Measurements from ENCODE around the gene PRR18.

The PRR18 gene

DNA sequence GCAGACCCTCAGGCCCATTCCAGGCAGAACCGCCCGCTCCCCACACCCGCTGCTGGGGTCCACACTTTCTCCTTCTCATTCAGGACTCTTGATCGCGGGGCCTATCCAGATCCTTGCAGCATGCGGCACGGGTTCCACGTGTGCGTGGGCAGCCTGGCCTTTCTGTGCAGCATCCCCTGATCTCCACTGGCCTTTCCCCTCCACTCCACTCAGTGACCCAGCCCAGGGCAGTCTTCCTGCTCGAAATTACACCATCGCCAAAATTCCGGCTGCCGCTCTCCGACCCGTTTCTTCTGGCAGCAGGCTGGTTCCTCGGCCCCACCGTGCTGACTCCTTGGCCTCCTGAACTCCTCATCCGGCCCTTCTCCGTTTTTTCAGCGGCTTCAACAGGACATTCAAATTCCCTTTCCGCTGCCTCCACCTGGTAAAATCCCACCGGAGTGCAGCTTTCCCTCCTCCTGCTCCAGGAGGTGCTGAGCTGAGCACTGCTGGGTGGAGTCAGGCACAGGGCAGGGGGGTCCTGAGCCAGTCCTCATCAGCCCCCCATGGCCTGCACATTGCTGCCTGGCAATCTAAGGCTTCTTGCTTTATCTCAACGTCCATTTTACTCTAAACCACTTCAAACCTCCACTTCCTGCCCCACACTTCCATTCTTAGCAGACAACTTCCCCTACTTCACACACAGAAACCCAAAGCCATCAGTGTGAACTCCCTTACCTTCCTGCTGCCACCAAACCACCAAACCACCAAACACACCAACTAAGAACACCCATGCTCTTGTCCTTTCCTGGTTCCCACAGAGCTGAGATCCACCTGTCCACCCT lies 25.2 kb upstream of the PRR18 start:
- DNase-seq, result no peak

DNA sequence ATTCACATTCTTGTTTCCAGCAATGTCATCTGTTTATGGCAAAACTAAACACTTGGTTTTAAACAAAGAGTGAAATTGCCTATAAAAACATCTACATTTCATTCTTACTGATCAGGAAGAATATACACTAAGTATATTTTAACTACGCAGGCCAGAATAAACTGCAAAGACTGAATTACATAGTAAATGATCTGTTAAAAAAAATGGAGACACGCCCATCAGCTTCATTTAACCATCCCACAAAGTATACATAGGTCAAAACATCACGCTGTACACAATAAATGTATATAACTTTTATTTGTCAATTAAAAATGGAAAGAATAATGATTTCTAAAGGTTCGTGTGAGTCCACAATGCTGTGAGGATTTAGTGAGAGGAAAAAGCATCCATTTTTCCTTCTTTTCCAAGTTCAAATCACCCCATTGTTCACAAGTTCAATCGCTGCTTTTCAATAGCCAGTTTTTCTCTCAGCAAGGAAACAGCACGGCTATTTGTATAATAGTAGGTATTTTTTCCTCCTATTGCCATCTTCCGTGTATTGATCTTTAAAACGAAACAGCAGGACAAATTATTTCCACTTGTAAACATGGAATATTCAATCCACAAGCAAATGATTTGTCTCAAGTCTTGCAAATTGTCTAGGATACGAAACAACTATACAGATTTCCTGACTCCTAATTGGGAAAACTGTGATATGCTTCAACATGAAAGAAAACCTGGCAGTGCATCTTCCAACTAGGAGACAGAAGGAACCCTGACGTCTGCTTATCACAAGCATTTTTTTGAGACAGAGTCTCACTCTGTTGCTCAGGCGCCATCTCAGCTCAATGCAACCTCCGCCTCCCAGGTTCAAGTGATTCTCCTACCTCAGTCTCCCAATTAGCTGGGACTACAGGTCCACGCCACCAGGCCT lies 23.6 kb upstream of the PRR18 start:
- DNase-seq, result no peak

DNA sequence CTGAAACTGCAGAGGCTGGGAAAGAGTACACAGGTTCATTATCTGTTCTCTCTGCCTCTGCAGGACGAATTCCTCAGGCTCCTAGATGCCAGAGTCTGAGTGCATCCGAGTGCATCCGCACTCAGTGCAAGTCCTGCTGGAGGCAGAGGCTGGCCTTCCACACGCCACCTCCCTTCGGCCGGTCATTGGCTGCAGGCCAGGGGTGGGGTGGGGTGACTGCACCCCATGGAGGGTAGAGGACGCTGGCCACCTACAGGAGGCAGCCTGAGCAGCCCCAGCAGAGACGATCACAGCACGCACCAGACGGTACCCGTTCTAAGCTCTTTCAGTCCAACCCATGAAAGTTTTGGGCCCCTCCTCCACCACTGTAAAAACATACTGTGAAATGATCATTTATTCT lies 22.4 kb upstream of the PRR18 start:
- DNase-seq, result no peak

DNA sequence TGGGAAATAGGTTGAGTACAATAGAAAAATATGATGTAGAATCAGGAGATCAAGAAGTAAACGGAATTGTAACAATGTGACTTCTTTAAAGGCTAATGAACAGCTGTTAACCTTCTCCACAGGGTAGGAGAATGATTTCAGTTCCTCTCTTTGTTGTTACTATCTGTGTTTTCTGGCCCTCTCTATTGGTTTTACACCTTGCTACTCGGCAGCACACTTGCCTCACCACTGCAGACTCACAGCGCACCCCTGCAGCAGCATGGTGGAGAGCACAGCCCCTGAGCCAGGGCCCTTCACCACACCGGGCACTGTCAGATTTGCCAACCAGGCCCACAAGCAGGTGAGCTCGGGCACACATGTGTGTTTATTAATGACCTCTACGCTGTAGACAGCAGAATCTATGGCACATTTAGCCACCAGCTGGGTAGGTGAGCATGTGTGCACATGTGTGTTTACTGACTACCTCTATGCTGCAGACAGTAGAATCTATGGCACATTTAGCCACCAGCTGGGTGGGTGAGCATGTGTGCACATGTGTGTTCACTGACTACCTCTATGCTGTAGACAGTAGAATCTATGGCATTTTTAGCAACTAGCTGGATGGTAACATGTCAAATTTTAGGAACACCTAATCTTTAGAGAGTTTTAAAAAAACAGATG lies 17.3 kb upstream of the PRR18 start:
- no peak for DNase-seq

DNA sequence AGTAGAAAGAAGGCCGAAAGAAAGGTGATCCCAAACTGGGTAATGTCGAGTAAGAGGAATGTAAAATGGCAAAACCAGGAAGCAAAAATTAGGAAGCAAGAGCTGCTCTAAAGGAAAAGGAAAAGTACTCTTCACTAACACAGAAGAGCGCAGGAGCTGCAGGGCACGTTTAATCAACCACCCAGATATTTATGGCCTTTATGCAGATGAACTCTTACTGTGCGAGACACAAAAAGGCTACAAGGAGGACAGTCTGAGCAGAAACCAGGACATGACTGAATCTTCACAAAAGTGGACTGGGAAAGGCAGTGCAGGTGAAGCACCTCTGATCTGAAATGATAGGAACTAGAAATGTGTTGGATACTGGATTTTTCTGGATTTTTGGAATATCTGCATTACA lies 15.2 kb upstream of the PRR18 start:
- no peak for DNase-seq

DNA sequence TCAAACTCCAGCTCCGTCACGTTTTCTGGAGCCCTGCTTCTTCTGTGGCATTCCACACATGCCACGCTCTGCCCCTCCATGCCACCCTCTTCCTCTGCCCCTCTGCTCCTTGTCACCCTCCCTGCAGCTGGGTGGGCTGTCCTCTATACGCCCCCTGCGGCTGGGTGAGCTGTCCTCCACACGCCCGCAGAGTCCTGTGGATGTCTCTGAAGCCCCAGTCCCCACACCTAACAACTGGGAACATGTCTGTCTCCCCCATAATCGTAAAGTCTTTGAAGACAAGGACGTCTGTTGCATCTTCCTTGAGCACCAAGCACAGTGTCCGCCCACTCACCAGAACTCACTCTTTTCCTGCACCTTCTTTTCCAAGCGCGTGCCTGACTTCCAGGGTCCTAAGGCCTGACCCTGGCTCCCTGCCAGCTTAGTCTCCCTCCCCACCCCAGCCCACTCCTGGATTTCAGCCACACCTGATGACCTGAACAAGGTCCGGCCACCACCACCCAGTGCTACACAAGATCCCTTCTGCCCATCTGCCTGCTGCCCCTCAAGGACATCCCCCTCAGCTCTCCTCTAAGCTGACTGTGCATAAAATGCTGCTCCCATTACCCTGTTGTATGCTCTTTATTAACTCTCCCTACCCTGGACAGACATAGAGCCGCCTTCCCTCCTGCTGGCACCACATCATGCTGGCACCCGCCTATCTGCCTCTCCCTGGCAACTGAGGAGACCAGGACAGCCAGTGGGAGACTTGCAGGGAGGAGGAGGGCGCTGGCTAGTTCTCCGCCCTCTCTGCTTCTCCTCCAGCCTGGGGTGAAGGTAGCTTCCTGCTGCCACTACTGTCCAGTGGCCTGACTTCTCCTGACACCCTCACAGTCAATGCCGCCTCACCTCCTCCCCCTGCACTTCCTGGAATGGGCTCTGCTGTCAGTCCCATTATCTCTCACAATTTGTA lies 10.7 kb upstream of the PRR18 start:
- no peak for DNase-seq

DNA sequence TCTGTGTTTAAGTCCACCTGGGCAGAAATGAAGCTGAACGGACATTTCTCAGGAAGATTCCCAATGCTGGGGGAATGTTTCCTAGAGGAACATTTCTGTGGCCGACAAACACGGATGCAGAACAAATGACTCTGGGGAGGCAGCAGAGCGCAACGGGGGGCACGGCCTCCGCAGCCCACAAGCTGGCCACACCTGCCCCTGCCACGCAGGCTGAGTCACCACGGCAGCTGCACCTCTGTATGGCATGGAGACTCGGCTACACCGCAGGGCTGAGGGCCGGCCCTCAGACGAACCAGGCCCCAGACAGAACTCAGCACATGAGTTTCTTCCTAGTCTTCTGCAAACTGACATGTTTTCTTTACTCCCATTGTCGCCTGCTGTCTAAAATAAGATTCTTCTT lies 10.0 kb upstream of the PRR18 start:
- DNase-seq, result no peak

DNA sequence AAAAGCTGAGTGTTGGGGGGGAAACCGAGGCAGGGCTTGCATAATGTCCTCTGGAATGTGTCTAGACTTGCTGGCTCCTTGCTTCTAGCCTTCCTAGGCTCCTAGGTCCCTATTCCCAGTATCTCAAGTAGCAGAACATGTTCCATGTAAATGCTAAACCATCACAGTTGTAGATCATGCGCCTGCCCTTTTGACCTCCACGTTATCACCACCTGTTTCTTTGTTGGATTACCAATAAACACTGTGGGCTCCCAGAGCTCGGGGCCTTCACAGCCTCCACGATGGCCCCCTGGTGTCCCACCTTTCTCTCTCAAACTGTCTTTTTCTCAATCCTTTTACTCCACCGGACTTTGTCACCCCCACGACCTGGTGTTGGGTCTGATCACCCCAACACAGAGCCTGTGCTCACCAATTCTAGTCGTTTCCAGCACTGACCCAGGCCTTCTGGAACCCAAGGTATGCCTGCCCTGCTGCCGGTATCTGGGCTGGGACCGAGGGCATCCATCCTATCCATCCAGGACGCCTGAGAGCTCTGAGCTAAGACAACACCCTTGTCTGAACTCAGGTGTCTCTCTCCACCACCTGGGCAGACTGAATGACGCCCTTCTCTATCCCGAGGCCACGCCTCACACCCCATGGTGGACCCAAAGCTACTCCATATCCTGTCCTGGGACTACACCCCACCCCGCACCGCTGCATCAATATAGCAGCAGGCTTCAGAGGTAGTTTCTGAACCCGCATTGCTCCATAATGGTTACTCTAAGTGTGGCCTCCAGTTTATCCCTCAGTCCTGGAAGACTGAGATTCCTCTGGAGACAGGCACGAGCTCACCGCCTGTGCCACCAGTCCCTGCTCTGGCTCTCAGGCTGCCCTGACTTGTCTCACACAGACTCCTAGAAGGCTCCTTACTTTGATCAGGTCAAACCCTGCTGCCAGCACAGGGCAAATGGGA lies 9.3 kb upstream of the PRR18 start:
- DNase-seq, result no peak

DNA sequence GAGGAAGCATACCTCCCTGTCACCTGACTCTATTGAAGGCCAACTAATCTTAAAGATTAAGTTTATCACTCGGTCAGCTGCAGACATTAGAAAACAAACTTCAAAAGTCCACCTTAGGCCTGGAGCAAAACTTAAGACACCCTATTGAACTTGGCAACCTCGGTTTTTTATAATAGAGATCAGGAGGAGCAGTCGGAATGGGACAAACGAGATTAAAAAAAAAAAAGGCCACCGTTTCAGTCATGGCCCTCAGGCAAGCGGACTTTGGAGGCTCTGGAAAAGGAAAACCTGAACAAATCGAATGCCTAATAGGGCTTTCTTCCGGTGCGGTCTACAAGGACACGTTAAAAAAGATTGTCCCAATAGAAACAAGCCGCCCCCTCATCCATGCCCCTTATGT lies 7.2 kb upstream of the PRR18 start:
- DNase-seq, result no peak

DNA sequence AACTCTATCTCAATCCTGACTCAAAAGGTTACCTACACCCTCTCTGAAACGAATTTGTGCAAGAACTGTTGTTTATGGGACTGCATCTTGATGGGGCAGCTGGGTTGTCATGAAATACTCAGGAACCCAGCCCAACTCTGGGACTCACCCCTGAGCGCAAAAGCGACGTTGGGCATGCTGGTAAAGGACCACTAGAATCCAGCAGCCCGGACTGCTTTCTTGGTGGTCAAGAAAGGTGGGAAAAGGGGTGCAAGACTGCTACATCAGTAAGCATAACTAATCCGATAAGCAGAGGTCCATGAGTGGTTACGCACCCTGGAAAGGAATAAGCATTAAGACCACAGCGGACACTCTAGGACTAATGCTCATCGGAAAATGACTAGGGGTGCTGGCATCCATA lies 6.3 kb upstream of the PRR18 start:
- no peak for DNase-seq

DNA sequence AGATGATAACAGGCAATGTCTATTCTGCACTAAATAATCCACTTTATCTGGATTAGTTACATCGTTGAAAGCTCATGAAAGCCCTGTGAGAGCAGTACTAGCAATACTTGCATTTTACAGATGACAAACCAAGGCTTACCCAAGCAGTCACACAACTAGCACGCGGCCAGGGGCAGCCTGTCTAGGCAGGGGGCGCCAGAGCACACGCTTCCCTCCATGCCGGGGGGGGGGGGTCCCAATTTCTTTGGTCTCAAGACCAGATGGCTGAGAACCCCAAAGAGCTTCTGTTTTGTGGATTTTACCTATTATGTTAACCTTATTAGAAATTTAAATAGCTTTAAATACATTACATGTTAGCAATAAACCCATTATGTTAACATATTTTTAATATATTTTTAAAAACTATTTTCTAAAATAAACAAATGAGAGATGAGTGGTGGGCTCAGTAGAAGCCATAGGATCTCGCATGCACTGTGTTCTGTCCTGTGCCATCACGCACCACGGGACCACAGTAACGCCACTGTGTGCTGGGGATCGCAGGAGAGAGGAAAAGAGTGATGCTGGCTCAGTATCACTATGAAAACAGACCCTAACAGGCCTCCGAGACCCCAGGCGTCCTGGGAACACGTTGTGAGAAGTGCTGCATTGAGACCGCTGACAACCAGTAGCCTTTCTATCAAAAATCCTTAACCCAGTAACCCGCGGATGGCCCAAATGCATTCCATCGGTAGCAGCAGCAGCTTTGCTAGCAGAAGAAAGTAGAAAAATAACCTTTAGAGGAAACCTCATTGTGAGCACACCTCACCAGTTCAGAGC lies 5.3 kb upstream of the PRR18 start:
- no peak for DNase-seq

DNA sequence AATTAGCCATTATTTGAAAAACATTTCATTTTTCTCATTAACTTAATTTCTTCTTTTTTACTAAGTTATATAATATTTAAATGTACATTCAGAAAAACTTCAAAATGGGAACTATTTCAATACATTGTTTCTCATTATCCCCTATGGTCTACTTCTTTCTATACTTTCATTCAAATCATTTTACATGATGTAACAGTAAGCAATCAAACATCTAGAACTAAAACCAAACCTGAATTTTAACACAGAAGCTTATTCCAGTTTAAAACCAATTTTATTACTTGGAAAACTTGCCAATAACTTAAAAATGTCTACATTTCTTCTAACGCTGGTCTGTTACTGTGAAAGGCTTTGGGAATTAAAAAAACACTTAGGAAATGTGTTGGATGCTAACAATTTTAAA lies 4.6 kb upstream of the PRR18 start:
- DNase-seq, result no peak

DNA sequence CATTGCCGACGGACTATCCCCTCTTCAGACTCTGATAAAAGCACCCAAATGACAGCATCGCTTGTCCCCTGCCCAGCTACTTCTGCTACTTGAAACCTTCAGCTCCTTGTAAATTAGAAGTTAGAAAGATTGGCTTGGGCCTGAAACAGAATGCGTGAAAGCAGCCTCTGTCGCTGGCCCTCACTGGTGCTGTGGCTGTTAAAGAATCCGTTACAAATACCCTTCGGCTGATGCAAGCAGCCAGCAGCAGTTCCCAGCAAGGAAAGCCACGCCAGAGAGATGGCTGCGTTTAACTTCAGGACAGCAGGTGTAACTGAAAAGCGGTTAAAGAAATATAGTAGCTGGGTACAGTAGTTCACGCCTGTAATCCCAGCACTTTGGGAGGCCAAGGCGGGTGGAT lies 2.4 kb upstream of the PRR18 start:
- no peak for DNase-seq

DNA sequence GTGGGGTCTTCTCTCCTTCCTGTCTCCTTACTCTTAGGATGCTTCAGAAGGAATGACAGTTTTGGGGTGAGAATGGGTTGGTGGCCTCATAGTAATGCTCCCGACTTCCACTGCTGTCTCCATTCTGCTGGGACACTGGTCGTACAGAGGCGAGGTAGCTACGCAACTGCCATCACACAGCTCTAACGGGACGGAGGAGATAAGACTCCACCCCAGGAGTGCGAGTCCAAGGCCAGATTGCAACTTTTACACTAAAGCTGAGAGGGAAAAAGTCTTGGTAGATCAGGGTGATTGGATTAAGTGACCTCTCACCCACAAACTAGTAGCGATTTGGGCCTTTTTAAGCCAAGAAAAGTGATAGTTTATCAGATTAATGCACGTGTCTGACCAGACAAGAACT lies 1.8 kb upstream of the PRR18 start:
- no peak for DNase-seq

DNA sequence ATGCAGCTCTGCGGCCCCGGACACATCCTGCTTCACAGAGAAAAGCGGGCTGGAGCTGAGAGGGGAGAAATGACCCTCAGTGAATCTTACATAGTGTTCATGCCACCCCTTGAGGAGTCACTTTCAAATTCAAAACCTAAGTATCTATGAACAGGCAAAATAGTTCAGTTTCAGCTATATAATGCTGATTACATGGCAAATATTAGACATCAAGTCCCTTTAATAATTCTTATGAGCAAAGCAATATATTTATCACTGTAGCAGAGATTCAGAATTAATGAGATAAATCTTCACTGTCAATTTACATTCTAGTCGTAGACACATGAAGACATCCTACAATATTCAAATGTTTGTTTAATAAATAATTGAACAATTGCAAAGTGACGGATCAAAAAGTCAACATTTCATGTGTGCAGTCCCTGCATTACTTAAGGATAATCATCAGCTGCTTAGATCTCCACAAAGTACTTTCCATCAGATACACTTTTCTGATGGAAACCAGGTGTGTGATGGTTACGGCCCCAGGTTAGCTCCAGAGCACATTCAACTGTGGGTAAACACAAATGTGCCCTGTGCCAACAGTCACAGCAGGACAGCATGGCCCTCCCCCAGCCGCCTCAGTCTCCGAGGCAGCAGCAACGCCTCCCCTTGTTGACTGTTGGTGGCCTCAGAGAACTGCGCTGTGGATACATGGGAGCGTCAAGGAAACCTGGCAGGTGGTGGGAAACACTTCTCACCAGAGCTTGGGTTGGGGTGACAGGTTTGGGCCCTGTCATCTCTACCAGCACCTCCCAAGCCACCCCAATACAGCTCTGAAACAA lies 787 bp upstream of the PRR18 start:
- no peak for DNase-seq

DNA sequence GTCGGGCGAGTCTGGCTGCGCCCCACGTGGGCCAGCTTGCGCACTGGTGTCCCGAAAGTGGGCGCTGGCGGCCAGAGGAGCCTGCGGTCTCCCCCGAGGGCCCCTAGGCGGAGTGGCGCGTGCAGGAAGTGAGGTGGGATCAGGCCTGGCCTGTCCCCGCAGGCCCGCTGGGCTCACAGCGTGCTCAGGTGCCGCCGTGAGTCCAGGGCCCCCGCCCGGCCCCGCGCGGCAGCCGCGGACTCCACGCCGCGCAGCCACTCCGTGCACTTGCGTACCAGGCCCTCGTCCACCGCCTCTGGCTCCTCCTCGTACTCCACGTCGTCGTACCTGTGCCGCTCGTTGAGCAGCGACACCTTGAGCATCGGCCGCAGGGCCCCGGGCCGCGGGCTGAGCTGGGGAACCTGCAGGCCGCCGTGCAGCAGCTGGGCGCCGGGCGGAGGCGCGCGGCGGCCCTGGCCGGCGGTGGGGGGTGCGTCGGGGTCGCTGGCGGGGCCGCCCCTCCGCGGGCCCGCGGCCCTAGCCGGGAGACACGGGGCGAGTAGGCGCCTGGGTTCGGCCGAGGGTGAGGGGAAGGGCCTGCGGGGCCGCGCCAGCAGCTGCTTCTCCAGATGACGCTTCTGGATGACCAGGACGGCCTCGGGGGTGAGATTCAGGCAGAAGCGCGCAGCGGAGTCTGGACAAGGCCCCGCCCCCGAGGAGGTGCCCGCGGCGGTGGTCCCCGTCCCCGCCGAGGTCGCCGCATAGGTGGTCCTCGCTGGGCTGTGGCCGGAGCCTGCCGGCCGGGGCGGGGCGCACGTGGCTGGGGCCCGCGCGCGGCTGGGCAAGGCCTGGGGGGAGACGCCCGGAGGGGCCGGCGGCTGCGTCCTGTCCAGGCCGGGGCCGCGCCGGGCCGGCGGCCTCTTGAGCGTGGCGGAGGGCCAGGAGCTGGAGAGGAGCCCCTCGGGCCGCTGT lies 835 bp downstream of the PRR18 start:
- no peak for DNase-seq

DNA sequence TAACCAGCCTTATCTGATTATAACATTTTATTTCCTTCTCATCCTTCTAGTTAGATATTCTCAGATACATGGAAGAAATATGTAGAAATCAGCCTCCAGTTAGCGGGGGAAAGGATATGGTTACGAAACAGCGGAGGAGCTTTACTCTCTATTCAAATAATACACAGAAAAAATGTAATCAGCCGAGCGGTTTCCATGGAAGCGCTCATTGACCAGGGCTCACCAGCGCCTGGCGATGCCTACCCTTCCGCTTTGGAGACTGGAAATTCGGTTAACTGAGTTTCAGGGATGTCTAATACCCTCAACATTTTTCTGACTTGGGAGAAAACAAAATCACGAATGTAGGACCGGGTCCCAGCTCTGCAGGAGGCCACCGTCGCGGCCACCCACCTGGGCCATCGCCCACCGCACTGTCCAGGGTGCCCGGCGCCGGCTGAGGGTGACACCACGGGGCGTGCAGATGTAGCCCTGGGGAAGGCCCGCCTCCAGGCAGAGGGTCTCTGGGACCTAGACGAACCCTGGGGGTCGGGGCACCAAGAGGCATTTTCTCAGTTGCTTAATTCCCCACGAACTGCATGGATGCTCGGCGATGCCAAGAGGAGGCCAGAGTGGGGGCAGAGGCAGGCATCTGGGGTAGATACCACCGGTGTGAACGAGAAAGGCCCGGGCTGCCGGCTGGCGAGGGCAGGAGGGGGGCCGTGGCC lies 1.7 kb downstream of the PRR18 start:
- DNase-seq, result no peak
